ENCODE results near the gene DPP10.
"Not testable (repeated sequence)": the region's sequence is repeated elsewhere in the genome, so short reads cannot be mapped to it uniquely, and the experiment has no call there.

DPP10 gene

DNA sequence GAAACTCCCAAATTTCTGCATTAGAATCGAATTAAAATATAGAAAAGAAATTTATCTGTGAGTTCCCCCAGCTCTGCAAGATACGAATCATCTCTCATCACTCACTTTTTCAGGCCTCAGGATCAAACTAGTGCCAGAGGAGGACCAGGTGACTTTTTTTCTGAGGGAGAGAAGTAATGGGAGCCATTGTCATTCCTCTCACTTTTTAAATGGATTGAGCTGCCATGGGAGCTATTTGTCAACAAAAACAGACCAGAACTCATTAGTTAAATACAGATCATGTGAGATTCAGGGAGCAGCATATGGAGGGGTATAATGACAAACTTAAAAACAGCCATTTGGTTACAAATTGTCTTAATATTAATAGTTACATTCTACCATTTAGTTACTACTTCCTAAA is 594.4 kb downstream of the DPP10 start:
- DNase-seq (ENCODE audit: insufficient read length), result no peak
- FAIRE-seq, result no peak
- TF ChIP-seq TAF1 (IDR thresholded peaks at IDR 0.05; ENCODE audit: borderline replicate concordance, low read depth, low read length) (no peak), POLR2A (IDR thresholded peaks at IDR 0.05; ENCODE audit: low read depth, low read length) (no peak), POLR2AphosphoS5 (IDR thresholded peaks at IDR 0.05; ENCODE audit: low read depth, low read length) (no peak)

DNA sequence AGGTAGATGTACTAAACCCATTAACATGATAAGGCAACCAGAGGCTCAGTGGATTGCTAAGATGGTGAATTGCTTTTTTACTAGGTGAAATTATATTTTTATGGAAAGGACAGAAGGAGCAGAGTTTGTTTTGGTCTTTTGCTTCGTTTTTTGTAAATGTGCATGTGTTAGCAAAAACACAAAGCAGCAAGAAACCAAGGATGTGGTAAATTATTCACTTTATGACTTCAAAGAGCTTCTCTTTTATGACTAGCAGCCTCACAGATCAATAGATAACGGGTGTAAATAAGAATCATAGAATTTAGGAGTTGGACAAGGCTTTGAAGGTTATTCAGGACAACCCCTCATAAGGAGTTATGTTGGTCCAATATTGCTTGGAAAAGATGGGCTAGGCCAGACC is 615.0 kb downstream of the DPP10 start:
- no peak for FAIRE-seq
- no peak for TF ChIP-seq TAF1 (IDR thresholded peaks at IDR 0.05; ENCODE audit: borderline replicate concordance, low read depth, low read length)
- TF ChIP-seq POLR2AphosphoS5 (IDR thresholded peaks at IDR 0.05; ENCODE audit: low read depth, low read length), result no peak
- no peak for TF ChIP-seq POLR2A (IDR thresholded peaks at IDR 0.05; ENCODE audit: low read depth, low read length)

DNA sequence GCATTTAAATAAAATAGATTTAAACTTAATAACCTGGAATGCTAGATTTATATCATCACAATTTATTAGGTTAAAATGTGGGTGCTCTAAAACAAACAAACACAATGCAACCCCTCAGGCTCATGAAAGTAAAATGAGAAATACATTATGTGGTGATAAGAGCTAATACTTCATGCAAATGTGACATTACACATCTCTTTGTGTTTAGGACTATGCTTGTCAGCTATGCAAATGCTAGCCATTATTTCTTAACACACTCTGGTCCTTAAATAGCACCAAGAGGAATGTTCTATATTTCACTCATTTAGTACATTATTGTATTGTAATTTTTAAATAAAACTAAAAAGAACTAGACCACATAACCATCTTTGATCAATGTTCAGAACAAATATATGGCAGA is 627.6 kb downstream of the DPP10 start:
- FAIRE-seq, result no peak
- DNase-seq (ENCODE audit: insufficient read length), result no peak
- TF ChIP-seq TAF1 (IDR thresholded peaks at IDR 0.05; ENCODE audit: borderline replicate concordance, low read depth, low read length) (no peak), POLR2AphosphoS5 (IDR thresholded peaks at IDR 0.05; ENCODE audit: low read depth, low read length) (no peak), POLR2A (IDR thresholded peaks at IDR 0.05; ENCODE audit: low read depth, low read length) (no peak)

More for the DNA sequence above, 615.0 kb downstream of the DPP10 start:
- DNase-seq (ENCODE audit: insufficient read length), result no peak

DNA sequence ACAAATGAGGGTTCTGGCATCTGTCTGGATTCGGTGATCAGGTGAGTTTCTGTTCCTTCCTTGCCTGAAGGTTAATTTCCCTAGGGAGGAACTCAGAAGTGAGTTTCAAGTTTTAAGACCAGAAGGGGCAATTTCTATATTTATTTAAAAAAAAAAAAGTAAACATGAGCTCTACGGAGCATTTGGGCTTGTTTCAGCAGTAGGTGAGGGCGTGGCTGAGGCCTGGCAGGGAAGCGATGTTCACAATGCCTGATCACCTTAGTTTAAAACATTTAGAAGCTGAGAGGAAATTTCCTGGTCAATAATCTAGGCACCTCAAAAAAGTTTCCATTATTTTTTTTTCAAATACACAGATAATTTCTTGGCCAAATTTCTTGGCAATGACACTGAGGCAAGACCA is 629.1 kb downstream of the DPP10 start:
- FAIRE-seq (no peak), DNase-seq (ENCODE audit: insufficient read length) (no peak)
- TF ChIP-seq POLR2AphosphoS5 (IDR thresholded peaks at IDR 0.05; ENCODE audit: low read depth, low read length) (no peak), POLR2A (IDR thresholded peaks at IDR 0.05; ENCODE audit: low read depth, low read length) (no peak), TAF1 (IDR thresholded peaks at IDR 0.05; ENCODE audit: borderline replicate concordance, low read depth, low read length) (no peak)

DNA sequence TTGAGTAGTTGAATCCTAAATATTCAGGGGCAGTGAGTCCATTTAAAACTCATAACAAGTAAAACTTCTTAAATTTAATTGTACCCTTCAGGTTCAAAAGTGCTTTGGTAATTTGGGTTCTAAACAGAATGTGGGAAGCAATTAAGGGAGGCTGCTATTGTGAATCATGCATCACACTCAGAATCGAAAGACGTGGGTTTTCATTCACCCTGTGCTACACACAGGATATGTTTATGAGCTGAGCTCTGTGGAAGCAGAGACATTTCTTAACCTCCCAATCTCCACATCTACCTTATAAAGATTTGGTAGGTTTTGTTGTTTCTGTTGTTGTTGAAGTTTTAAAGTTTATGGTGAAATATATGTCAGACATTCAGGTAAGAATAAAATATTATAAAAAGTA is 633.4 kb downstream of the DPP10 start:
- no peak for FAIRE-seq
- no peak for DNase-seq (ENCODE audit: insufficient read length)

DNA sequence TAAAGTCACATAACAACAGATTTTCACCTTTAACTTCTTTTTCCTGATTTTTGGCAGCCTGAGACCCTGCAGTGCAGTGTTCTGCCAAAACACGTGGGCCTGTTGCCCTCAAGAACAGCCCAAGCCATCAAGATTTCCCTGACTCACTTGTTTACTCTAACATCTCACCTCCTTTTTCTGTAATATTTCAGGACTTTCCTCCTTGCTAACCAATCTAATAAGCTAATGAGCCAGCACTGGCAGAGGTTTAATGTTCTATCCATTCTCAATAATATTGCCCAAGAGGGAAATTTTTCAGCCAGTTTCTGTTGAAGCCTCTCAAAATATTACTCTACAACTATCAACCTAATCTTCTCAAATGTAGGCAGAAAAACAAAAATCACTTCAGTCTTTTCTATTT is 635.2 kb downstream of the DPP10 start:
- FAIRE-seq (no peak), DNase-seq (ENCODE audit: insufficient read length) (no peak)
- TF ChIP-seq POLR2A (IDR thresholded peaks at IDR 0.05; ENCODE audit: low read depth, low read length) (no peak), TAF1 (IDR thresholded peaks at IDR 0.05; ENCODE audit: borderline replicate concordance, low read depth, low read length) (no peak), POLR2AphosphoS5 (IDR thresholded peaks at IDR 0.05; ENCODE audit: low read depth, low read length) (no peak)

More for the DNA sequence above, 633.4 kb downstream of the DPP10 start:
- TF ChIP-seq POLR2A (IDR thresholded peaks at IDR 0.05; ENCODE audit: low read depth, low read length), result no peak
- no peak for TF ChIP-seq POLR2AphosphoS5 (IDR thresholded peaks at IDR 0.05; ENCODE audit: low read depth, low read length)
- no peak for TF ChIP-seq TAF1 (IDR thresholded peaks at IDR 0.05; ENCODE audit: borderline replicate concordance, low read depth, low read length)

DNA sequence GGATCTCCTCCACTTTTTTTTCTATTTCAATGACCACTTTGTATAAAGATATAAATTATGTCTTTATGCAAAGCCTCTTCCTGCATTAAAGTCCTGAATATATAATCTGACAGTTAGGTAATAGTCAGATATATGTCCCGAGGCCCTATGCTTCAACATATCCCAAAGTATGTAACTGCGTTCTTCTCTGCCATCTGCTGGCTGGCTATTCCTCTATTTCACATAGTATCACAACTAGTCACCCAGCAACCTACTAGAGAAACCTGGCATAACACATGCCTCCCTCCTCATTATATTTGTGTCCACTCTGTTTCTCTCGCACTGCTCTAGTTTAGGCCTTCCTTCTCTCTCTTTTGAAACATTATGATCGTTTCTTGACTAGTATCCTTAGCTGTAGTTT is 640.8 kb downstream of the DPP10 start:
- no peak for TF ChIP-seq POLR2AphosphoS5 (IDR thresholded peaks at IDR 0.05; ENCODE audit: low read depth, low read length)
- no peak for TF ChIP-seq POLR2A (IDR thresholded peaks at IDR 0.05; ENCODE audit: low read depth, low read length)
- no peak for TF ChIP-seq TAF1 (IDR thresholded peaks at IDR 0.05; ENCODE audit: borderline replicate concordance, low read depth, low read length)

DNA sequence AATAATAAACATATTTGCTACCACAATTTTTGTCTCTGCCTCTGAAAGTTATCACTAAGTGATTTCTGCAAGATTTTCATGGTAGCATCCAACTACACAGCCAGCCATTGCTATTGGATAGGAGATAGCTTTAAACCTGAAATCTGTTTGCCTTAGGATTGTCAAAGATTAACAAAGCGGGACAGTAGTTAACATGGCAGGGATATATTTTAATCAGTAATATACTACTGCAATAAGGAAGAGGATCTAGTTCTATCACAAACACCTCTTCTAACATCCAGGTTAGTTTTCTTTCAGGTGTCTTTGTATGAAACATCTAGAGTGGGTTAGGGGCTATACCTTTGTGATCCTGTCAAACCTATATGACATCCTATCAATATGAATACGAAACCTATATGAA is 641.3 kb downstream of the DPP10 start:
- DNase-seq (ENCODE audit: insufficient read length) (no peak), FAIRE-seq (no peak)
- no peak for TF ChIP-seq POLR2A (IDR thresholded peaks at IDR 0.05; ENCODE audit: low read depth, low read length)
- no peak for TF ChIP-seq TAF1 (IDR thresholded peaks at IDR 0.05; ENCODE audit: borderline replicate concordance, low read depth, low read length)
- TF ChIP-seq POLR2AphosphoS5 (IDR thresholded peaks at IDR 0.05; ENCODE audit: low read depth, low read length), result no peak

More for the DNA sequence above, 640.8 kb downstream of the DPP10 start:
- no peak for FAIRE-seq
- DNase-seq (ENCODE audit: insufficient read length), result no peak

DNA sequence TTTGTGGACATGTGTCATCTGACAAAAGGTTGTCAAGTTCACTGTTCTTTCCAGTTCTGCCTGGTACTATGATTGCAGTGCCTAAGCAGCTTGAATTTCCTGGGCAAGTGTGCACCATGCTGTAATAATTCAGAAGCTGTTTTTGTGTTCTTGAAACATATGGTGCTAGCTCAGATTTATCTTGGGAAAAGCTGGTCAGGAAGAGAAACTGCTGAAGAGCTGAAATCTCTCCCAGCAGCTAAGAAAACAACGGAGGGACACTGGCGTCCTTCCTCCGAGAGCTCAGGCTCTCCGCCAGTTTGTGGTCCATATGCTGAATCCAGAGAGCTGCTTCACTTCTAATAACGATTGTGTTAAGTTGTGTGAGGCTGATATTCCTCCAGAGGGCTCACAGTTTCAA is 642.0 kb downstream of the DPP10 start:
- FAIRE-seq (no peak), DNase-seq (ENCODE audit: insufficient read length) (no peak)
- TF ChIP-seq POLR2A (IDR thresholded peaks at IDR 0.05; ENCODE audit: low read depth, low read length) (no peak), TAF1 (IDR thresholded peaks at IDR 0.05; ENCODE audit: borderline replicate concordance, low read depth, low read length) (no peak), POLR2AphosphoS5 (IDR thresholded peaks at IDR 0.05; ENCODE audit: low read depth, low read length) (no peak)

DNA sequence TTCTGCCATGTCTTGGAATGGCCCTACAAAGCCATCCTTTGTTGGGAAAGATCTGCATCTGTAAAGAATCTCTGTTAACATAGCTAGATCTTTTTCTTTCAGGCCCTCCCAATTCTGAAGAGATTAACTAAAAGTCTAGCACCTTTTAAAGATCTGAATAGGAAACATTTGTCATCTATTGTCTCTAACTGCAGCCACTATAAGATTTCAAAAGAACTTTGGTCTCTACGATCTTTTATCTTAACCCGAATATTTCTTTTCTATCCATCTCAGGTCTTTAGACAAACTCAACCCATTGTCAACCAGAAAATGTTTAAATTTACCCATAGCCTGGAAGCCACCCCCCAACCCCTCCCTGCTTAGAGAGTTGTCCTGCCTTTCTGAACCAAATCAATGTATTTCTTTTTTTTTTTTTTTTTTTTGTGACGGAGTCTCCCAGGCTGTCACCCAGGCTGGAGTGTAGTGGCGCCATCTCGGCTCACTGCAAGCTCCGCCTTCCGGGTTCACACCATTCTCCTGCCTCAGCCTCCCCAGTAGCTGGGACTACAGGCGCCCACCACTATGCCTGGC is 643.7 kb downstream of the DPP10 start:
- not testable (repeated sequence) for FAIRE-seq

DNA sequence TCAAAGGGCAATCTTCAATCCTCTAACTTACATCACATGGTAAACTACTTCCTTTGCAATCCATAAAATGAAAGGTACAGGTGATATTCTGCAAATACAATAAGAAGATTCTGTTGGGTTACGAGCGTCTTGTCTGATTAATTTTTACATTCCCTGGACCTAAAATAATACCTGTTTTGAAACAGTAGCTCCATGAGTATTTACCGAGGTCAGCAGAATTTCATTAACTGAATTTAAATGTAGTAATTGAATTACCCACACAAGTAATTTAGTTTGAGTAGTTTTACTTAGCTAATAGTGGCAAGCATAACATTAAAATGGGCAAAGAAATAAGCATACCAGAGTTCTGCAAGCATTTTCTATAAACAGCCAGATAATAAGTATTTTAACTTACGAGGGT is 652.0 kb downstream of the DPP10 start:
- no peak for TF ChIP-seq POLR2AphosphoS5 (IDR thresholded peaks at IDR 0.05; ENCODE audit: low read depth, low read length)
- DNase-seq (ENCODE audit: insufficient read length) (no peak), FAIRE-seq (no peak)

More for the DNA sequence above, 643.7 kb downstream of the DPP10 start:
- not testable (repeated sequence) for DNase-seq (ENCODE audit: insufficient read length)

DNA sequence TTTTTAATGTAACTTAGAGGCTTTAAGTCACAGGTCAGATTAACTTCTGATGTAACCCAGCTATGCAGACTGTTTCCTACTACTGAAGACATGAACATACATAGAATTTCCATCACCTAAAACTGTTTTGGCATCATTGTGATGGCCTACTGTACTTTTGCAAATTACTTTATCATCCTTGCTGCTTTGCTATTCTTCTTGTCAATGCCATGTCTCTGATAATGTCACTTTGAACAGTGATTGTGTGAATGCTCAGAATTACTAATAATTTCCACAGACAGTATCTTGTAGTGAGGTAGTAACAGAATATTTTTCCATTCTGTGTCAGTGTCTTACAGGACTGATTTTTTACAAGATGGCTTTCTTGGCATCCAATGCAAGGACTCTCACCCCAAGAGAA is 663.5 kb downstream of the DPP10 start:
- FAIRE-seq (no peak), DNase-seq (ENCODE audit: insufficient read length) (no peak)
- TF ChIP-seq POLR2A (IDR thresholded peaks at IDR 0.05; ENCODE audit: low read depth, low read length), result no peak
- TF ChIP-seq TAF1 (IDR thresholded peaks at IDR 0.05; ENCODE audit: borderline replicate concordance, low read depth, low read length), result no peak
- TF ChIP-seq POLR2AphosphoS5 (IDR thresholded peaks at IDR 0.05; ENCODE audit: low read depth, low read length), result no peak

DNA sequence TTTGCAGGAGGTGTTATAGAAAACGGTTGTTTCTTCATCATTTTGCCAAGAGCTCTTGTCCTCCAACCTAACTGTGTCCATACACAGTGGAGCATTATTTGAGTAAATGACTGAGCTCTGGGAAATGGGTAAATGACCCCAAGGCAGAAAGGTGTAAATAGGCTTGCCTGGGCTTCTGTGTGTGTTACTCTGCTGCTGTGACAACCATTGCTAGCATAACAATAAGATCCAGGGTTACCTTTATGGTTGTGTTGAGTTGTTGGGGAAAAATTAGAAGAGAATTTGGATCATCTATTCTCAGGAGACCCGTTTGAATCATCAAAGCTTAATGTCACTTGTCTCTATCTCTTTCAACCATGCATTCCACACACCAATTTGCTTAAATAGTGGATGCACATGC is 672.7 kb downstream of the DPP10 start:
- FAIRE-seq (no peak), DNase-seq (ENCODE audit: insufficient read length) (no peak)
- TF ChIP-seq TAF1 (IDR thresholded peaks at IDR 0.05; ENCODE audit: borderline replicate concordance, low read depth, low read length), result no peak
- TF ChIP-seq POLR2AphosphoS5 (IDR thresholded peaks at IDR 0.05; ENCODE audit: low read depth, low read length), result no peak
- TF ChIP-seq POLR2A (IDR thresholded peaks at IDR 0.05; ENCODE audit: low read depth, low read length), result no peak
